Epithelial cell of proximal tubule (primary cell): ENCODE measurements around the gene LRBA. TPM values are rescaled to one million over a fixed set of nuclear protein-coding genes. Genes with fewer than 3 reads are reported as not detected.

Source experiments
- DNase-seq: peaks from one replicate; pipeline ENCODE4 v3.0.0-alpha.2; 2011; ENCODE audit warnings: low read depth
- H3K4me3 ChIP-seq: 2 replicates; pipeline ENCODE4 v1.5.1; 2011; ENCODE audit warnings: low read depth, mild to moderate bottlenecking, low read length
- total RNA-seq: library from RNA; depleted of rRNA; stranded (reverse); fragments of >200 nt; gene quantifications from 2 replicates; pipeline ENCODE4 v1.2.3, GENCODE V29; 2015
- TF ChIP-seq, protein P1 (sequence below): conservative IDR thresholded peaks from 2 replicates; pipeline ENCODE4 v1.5.1; 2012; ENCODE audit warnings: low read depth, mild to moderate bottlenecking, low read length

The LRBA gene
- total RNA-seq, 1 donor from 2014 or later: 58.9 TPM

DNA sequence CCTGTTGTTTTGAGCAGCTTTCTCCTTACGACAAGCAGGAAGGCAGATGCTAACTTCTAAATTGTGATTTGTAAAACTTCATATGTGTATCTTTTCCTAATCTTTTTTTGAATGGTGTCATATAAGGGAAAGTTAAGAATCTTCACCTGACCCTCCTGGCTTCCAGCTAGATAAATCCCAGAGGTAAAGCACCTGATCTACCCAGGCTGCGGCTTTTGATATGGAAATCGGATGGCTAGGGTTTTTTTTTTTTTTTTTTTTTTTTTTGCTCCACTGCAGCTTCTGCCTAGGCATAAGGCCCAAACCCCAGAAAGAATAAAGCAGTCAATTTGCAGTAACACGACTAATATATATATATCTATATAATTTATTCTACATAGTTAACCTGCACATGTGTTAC is 423.2 kb downstream of the LRBA start:
- TF ChIP-seq, protein P1, sequence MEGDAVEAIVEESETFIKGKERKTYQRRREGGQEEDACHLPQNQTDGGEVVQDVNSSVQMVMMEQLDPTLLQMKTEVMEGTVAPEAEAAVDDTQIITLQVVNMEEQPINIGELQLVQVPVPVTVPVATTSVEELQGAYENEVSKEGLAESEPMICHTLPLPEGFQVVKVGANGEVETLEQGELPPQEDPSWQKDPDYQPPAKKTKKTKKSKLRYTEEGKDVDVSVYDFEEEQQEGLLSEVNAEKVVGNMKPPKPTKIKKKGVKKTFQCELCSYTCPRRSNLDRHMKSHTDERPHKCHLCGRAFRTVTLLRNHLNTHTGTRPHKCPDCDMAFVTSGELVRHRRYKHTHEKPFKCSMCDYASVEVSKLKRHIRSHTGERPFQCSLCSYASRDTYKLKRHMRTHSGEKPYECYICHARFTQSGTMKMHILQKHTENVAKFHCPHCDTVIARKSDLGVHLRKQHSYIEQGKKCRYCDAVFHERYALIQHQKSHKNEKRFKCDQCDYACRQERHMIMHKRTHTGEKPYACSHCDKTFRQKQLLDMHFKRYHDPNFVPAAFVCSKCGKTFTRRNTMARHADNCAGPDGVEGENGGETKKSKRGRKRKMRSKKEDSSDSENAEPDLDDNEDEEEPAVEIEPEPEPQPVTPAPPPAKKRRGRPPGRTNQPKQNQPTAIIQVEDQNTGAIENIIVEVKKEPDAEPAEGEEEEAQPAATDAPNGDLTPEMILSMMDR: no peak
- no peak overlapping the region for H3K4me3 ChIP-seq
- no peak for DNase-seq

DNA sequence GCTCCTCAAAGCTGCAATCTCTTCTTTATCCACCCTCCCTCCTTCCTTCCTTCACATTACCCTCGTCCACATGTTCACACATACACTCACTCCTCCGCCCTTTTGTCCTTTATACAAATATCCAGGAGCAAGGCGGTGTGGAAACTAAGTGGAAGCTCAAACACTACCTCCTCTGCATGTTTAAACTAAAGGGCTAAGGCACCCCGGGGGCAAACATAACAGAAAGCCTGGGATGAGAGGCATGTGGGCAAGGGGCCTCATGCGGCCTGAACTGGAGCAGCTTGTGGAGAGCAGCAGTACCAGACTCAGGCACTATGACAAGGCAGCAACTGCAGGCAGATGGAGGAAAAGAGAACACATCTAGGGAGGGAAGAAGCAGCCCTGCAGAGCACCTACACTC is 423.7 kb downstream of the LRBA start:
- no peak overlapping the region for H3K4me3 ChIP-seq
- TF ChIP-seq, protein P1: no peak
- DNase-seq: no peak

DNA sequence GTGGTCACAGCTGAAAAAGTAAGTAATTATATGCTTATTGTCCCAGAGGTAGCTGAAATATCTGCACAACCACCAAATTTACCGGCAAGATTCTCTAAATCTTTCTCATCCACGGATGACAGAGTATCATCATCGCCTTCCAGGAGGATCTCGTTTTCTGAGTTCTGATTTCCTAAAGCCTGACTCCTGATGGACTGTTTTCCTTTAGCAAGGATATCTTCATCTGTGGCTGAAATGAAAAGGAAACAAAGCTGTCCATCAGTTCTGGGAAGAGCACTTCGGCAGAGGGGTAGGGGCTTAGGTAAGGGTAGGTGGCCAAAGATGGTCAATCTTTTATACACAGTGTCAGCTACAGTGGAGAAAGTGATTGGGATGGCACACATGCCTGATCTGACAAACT is 424.5 kb downstream of the LRBA start:
- H3K4me3 ChIP-seq: no peak overlapping the region
- TF ChIP-seq, protein P1: no peak
- DNase-seq: no peak

DNA sequence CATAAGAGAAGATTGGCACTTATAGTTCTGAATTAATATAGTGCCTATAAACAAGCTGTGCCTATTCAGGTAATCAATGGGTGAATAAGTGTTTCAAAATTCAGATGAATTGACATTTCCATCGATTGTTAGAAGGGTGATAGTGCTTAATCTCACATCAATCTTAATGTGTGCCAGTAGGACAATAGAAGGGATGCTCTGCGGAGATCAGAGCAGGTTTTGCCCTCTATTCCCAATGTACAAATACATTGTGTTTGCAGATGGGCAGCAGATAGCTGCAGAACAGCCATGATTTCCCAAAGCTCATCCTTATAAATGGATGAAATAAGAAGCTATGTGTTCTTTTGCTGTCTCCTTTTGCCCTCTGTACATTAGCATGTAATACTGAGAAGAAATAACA is 425.9 kb downstream of the LRBA start:
- DNase-seq: no peak
- TF ChIP-seq, protein P1: no peak

DNA sequence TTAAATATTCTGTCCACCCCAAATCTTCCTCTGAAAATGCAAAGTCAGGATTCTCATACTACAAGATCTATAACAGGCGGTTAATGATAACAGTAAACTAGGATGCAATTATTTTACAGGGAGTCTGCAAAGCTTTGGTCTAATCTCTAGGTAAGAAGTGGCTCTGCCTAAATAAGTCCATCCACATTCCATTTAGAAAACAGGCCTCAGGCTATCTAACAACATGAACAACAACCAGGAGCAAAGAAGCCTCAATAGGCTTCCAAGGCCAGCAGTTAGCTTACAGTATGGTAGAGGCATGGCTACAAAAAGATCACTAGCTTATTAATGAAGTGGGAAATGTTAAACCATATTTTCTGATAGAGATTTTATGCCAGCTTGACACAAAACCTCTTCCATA is 426.8 kb downstream of the LRBA start:
- TF ChIP-seq, protein P1: no peak
- no peak overlapping the region for H3K4me3 ChIP-seq
- DNase-seq: no peak

More for the DNA sequence above, 425.9 kb downstream of the LRBA start:
- no peak overlapping the region for H3K4me3 ChIP-seq

DNA sequence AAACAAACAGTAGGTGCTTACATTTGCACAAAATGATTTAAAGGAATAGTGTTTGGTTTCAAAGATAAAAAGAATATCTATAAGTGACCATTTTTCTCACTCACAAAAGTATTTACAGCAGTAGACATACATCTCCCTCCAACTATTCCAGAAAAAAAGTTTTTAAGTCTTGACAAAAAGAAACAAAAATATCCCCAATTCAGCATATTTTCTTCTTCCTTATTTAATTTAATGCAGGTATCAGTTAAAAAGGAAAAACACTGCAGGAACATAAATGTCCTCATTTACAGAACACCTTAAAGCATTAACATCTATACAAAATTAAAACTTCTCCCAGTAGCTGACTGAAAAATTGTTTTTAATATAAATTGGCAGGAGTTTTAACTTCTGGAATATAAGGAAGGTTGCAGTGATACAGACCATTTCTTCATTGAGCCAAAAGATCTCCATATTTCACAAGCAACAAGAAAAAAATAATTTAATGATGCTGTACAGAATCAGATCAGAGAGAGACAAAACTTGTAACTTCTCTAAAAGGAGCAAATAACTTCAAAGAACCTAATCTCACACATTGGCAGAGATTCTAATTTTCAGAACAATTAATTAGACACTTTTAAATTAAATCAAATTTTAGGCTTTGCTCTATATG is 428.8 kb downstream of the LRBA start:
- TF ChIP-seq, protein P1: no peak
- no peak overlapping the region for H3K4me3 ChIP-seq
- DNase-seq: no peak

DNA sequence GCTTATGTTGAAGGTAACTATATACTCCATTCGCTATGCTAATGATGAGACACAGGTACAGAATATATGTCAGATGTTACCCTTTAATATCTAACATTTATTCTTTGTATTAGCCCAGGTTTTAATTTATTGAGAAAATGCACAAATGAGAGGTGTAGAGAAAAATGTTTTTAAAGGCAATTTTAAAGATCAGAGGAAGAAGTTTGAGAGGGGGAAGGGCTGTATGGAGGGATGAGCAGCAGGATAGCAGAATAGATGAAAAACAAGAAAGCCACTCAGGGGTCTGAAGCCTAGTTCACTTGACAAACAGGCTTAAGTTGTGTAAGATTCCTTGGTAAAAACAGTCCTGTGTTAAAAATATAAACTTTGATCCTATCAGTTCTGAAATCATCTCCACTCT is 429.5 kb downstream of the LRBA start:
- TF ChIP-seq, protein P1: no peak
- no peak overlapping the region for H3K4me3 ChIP-seq
- no peak for DNase-seq
